Testis (tissue), 3 donors: ENCODE data around the gene ERCC1. TPM values are rescaled to one million over a fixed set of nuclear protein-coding genes. Genes with fewer than 3 reads are reported as not detected.

Experiments
- DNase-seq: peaks from one replicate; pipeline ENCODE4 v3.0.0-alpha.2; 2019
- H3K27ac ChIP-seq, 2 donors: fragments of 200-600 bp; sonication (generic); one replicate each; pipeline ENCODE4 v1.5.1; 2019
- H3K27me3 ChIP-seq: fragments of 200-600 bp; sonication (generic); one replicate; pipeline ENCODE4 v1.5.1; 2019
- H3K36me3 ChIP-seq: fragments of 200-600 bp; sonication (generic); one replicate; pipeline ENCODE4 v1.5.1; 2017; ENCODE audit warnings: low read depth; ENCODE audit errors: missing control alignments
- H3K4me1 ChIP-seq: fragments of 200-600 bp; sonication (generic); one replicate; pipeline ENCODE4 v1.5.1; 2019
- H3K4me3 ChIP-seq, 2 donors: fragments of 200-600 bp; sonication (generic); one replicate each; pipeline ENCODE4 v1.5.1; 2017 to 2019
- H3K9me3 ChIP-seq: fragments of 200-600 bp; sonication (generic); one replicate; pipeline ENCODE4 v1.5.1; 2017
- POLR2A ChIP-seq: fragments of 450-650 bp; IDR thresholded peaks from one replicate; pipeline ENCODE4 v1.6.1; 2017; ENCODE audit warnings: antibody characterized with exemption, mild to moderate bottlenecking, moderate library complexity
- WGBS, 2 donors: methylation state at CpG; one replicate each; pipeline ENCODE4 v1.1.5; 2018; 5-methylcytosine and 5-hydroxymethylcytosine counted together
- intact Hi-C: fragments of 100-400 bp; cut with DNase I; formaldehyde crosslinking; loops from one replicate; pipeline ENCODE4 v1.15.1; 2023; ENCODE audit warnings: low total_unique reads
- microRNA-seq, 2 donors: library from miRNA; unstranded; fragments of <30 nt; microRNA quantifications; one replicate each; pipeline ENCODE4, GENCODE V29; 2016; ENCODE audit warnings: borderline number of aligned reads in 2 of 2, borderline replicate concordance in 1 of 2
- polyA plus RNA-seq: library from polyadenylated mRNA; stranded (reverse); fragments of 350-450 nt; fragmentation: Illumina TruSeq; extraction: RNeasy Lipid Tissue Mini Kit (QIAGEN cat#74804); gene quantifications from one replicate; pipeline ENCODE4 v1.2.3, GENCODE V29; 2014; ENCODE audit warnings: low read depth, low replicate concordance; ENCODE audit not compliant: insufficient read depth
- small RNA-seq, 2 donors: library from RNA; depleted of rRNA; stranded (forward); fragments of <200 nt; gene quantifications; one replicate each; pipeline ENCODE3, GENCODE V24; 2016
- total RNA-seq, 2 donors: library from RNA; depleted of rRNA; stranded (reverse); fragments of >200 nt; gene quantifications; one replicate each; pipeline ENCODE4 v1.2.3, GENCODE V29; 2016
- TF ChIP-seq, protein P1 (sequence below), 3 experiments: fragments of 450-650 bp in 2 of 3; fragments of 200-600 bp in 1 of 3; sonication (generic) in 1 of 3; IDR thresholded peaks; one replicate each; pipeline ENCODE4 v1.5.1; 2016 to 2019; ENCODE audit warnings: antibody characterized with exemption in 3 of 3, mild to moderate bottlenecking in 2 of 3, moderate library complexity in 1 of 3

Gene ERCC1
- total and polyA plus RNA-seq, 3 donors from 2014 or later, result 71.8 to 112 (median 95.7) TPM

DNA sequence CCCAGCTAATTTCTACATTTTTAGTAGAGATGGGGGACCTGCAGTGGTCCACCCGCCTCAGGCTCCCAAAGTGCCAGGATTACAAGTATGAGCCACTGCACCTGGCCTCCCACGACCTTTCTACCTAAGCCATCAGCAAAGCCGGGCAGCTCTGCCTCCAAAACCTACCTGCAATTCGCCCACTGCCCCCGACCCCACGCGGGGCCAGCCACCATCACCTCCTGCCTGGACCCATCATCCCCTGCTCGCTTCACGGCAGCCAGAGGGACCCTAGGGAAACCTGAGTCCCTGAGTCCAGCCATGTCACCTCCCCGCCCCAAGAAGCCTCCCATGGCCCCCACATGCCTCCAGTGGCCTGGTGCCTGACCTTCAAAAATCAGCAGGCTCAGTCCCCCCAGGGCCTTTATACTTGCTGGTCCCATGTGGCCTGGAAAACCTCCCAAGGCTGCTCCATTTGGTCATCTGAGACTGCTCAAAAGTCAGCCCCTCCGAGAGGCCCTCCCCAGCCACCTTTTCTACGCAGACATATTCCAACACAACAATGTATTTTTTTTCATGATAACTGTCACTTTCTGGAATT lies 65.4 kb downstream of the ERCC1 start:
- WGBS, 2 donors, result 89 to 95% methylated on average over 12 of the region's 12 CpGs
- no peaks in the 10 kb centered on the region for H3K9me3 ChIP-seq
- TF ChIP-seq POLR2A, result no peak
- TF ChIP-seq, protein P1, sequence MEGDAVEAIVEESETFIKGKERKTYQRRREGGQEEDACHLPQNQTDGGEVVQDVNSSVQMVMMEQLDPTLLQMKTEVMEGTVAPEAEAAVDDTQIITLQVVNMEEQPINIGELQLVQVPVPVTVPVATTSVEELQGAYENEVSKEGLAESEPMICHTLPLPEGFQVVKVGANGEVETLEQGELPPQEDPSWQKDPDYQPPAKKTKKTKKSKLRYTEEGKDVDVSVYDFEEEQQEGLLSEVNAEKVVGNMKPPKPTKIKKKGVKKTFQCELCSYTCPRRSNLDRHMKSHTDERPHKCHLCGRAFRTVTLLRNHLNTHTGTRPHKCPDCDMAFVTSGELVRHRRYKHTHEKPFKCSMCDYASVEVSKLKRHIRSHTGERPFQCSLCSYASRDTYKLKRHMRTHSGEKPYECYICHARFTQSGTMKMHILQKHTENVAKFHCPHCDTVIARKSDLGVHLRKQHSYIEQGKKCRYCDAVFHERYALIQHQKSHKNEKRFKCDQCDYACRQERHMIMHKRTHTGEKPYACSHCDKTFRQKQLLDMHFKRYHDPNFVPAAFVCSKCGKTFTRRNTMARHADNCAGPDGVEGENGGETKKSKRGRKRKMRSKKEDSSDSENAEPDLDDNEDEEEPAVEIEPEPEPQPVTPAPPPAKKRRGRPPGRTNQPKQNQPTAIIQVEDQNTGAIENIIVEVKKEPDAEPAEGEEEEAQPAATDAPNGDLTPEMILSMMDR (IDR thresholded peaks at IDR 0.05), result no peak
- no peaks in the 10 kb centered on the region for H3K36me3 ChIP-seq
- intact Hi-C loops, result no loop called here
- no peak overlapping the region for H3K4me3 ChIP-seq
- DNase-seq, result no peak
- H3K27ac ChIP-seq, result no peak overlapping the region
- H3K27me3 ChIP-seq, result no peaks in the 10 kb centered on the region
- H3K4me1 ChIP-seq, result no peaks in the 10 kb centered on the region

DNA sequence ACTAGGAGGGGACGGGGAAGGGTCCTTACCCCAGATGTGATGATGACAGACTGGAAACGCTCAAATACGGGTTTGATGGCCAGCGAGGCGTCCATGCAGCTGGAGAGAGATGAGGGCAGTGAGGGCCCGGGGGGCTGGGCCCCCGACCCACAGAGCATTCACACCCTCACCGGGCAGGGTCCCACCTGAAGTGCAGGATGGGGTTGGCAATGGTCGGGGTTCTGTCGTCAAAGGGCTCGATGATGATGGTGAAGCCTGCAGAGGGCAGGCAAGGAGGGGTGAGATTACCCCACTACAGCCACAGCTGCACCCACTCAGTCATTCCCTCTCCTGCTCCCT lies 66.3 kb downstream of the ERCC1 start:
- Histone ChIP-seq H3K4me3 (no peak overlapping the region), H3K36me3 (no peaks in the 10 kb centered on the region), H3K4me1 (no peaks in the 10 kb centered on the region), H3K27ac (no peak overlapping the region), H3K27me3 (no peaks in the 10 kb centered on the region), H3K9me3 (no peaks in the 10 kb centered on the region)
- WGBS, 2 donors, result 90 to 92% methylated on average over 11 of the region's 11 CpGs
- no peak for DNase-seq
- no peak for TF ChIP-seq POLR2A
- TF ChIP-seq, protein P1 (IDR thresholded peaks at IDR 0.05), result no peak
- intact Hi-C loops, result no loop called here

Small RNAs within 50 kb of the gene (microRNA-seq; reads per million reads assigned to microRNA genes)
- 0 to 0.70 reads per million in 2 donors for gene MIR6088

Small RNAs within 50 kb of the gene (small RNA-seq; reads per million reads assigned to genes)
- 0 reads per million in 2 donors for gene MIR6088

Other genes starting within 250 kb of the ERCC1 start
- gene TRAPPC6A, start 245.7 kb downstream of the ERCC1 start, total RNA-seq, result 10 to 100 TPM; 38.7 to 42.8 TPM
- 37.0 TPM for gene TRAPPC6A, start 245.7 kb downstream of the ERCC1 start, polyA plus RNA-seq
- gene BLOC1S3, start 245.1 kb downstream of the ERCC1 start, total RNA-seq, result 10 to 100 TPM; 38.2 to 43.7 TPM
- gene BLOC1S3, start 245.1 kb downstream of the ERCC1 start, polyA plus RNA-seq, result 14.1 TPM
- gene EXOC3L2, start 178.5 kb downstream of the ERCC1 start, total RNA-seq, result 10 to 100 TPM; 29.5 to 30.2 TPM
- 7.4 TPM for gene EXOC3L2, start 178.5 kb downstream of the ERCC1 start, polyA plus RNA-seq
- gene MARK4, start 172.6 kb downstream of the ERCC1 start, total RNA-seq, result 100 to 1,000 TPM; 197 to 200 TPM
- 114 TPM for gene MARK4, start 172.6 kb downstream of the ERCC1 start, polyA plus RNA-seq
- gene CKM, start 101.0 kb downstream of the ERCC1 start, total RNA-seq, result 10 to 100 TPM; 16.5 to 22.4 TPM
- 61.1 TPM for gene CKM, start 101.0 kb downstream of the ERCC1 start, polyA plus RNA-seq
- 10 to 100 TPM in 1 of 2 donors, 1 to 10 TPM in 1; 5.9 to 13.7 TPM for gene KLC3, start 83.2 kb downstream of the ERCC1 start, total RNA-seq
- 6.4 TPM for gene KLC3, start 83.2 kb downstream of the ERCC1 start, polyA plus RNA-seq
- 10 to 100 TPM; 46.4 to 49.8 TPM for gene ERCC2, start 53.3 kb downstream of the ERCC1 start, total RNA-seq
- 37.5 TPM for gene ERCC2, start 53.3 kb downstream of the ERCC1 start, polyA plus RNA-seq
- gene PPP1R13L, start 18.8 kb downstream of the ERCC1 start, total RNA-seq, result 10 to 100 TPM in 1 of 2 donors, 1 to 10 TPM in 1; 9.7 to 12.2 TPM
- gene PPP1R13L, start 18.8 kb downstream of the ERCC1 start, polyA plus RNA-seq, result 13.3 TPM
- gene POLR1G, start 17.3 kb downstream of the ERCC1 start, total RNA-seq, result 10 to 100 TPM; 10.2 to 12.1 TPM
- gene POLR1G, start 17.3 kb downstream of the ERCC1 start, polyA plus RNA-seq, result 5.8 TPM
- gene FOSB, start 44.1 kb upstream of the ERCC1 start, total RNA-seq, result 1 to 10 TPM; 1.2 to 3.9 TPM
- 22.7 TPM for gene FOSB, start 44.1 kb upstream of the ERCC1 start, polyA plus RNA-seq
- gene RTN2, start 73.1 kb upstream of the ERCC1 start, total RNA-seq, result 1 to 10 TPM; 5.2 to 5.3 TPM
- gene RTN2, start 73.1 kb upstream of the ERCC1 start, polyA plus RNA-seq, result 4.2 TPM
- gene PPM1N, start 74.5 kb upstream of the ERCC1 start, total RNA-seq, result 1 to 10 TPM; 1.9 to 2.3 TPM
- 3.4 TPM for gene PPM1N, start 74.5 kb upstream of the ERCC1 start, polyA plus RNA-seq
- gene VASP, start 83.6 kb upstream of the ERCC1 start, total RNA-seq, result 10 to 100 TPM; 52.7 to 57.9 TPM
- gene VASP, start 83.6 kb upstream of the ERCC1 start, polyA plus RNA-seq, result 37.7 TPM
- 10 to 100 TPM; 18.3 to 19.3 TPM for gene OPA3, start 160.9 kb upstream of the ERCC1 start, total RNA-seq
- gene OPA3, start 160.9 kb upstream of the ERCC1 start, polyA plus RNA-seq, result 20.9 TPM
- 1 to 10 TPM in 1 of 2 donors, under 1 TPM in 1; 0.81 to 1.9 TPM for gene GPR4, start 178.3 kb upstream of the ERCC1 start, total RNA-seq
- gene GPR4, start 178.3 kb upstream of the ERCC1 start, polyA plus RNA-seq, result 3.2 TPM
- gene EML2, start 215.5 kb upstream of the ERCC1 start, total RNA-seq, result 10 to 100 TPM; 36.3 to 48.4 TPM
- 28.5 TPM for gene EML2, start 215.5 kb upstream of the ERCC1 start, polyA plus RNA-seq
- gene GIPR, start 244.3 kb upstream of the ERCC1 start, total RNA-seq, result under 1 TPM; 0.16 to 0.74 TPM
- 0.50 TPM for gene GIPR, start 244.3 kb upstream of the ERCC1 start, polyA plus RNA-seq